PC-9 (cell line): Measurements from ENCODE around the gene KIF11.

Experiments used
- CTCF ChIP-seq: fragments of 200-600 bp; sonication (generic); conservative IDR thresholded peaks from 2 replicates; pipeline ENCODE4 v1.6.1; 2017; ENCODE audit warnings: mixed run types, antibody characterized with exemption, mild to moderate bottlenecking, moderate library complexity
- EZH2 ChIP-seq: fragments of 200-600 bp; sonication (generic); IDR thresholded peaks from 2 replicates; pipeline ENCODE4 v1.8.0; 2017; ENCODE audit warnings: antibody characterized with exemption, low read depth

- no peak for TF ChIP-seq CTCF
- TF ChIP-seq EZH2, result no peak
These were observed 100.0 kb downstream of the KIF11 start for GRCh38 chr10:92692697-92693533.
